Measurements from ENCODE around the gene ACOD1. TPM values are rescaled to one million over a fixed set of nuclear protein-coding genes. Genes with fewer than 3 reads are reported as not detected.

Gene ACOD1
- total RNA-seq, 1 donor = not detected

- no peak for DNase-seq (ENCODE audit: low read depth)
Observed at GRCh38 chr13:76934671-76935070, 13.6 kb upstream of the ACOD1 start.

GRCh38 chr13:76936763-76937162 lies 11.5 kb upstream of the ACOD1 start:
- DNase-seq (ENCODE audit: low read depth) = peak; percentile 16
- no peak overlapping the region for H3K4me3 ChIP-seq (ENCODE audit: low read depth, low read length)
- TF ChIP-seq CTCF (IDR thresholded peaks at IDR 0.05; ENCODE audit: insufficient read depth, low read length) = no peak

More at GRCh38 chr13:76934671-76935070, 13.6 kb upstream of the ACOD1 start:
- no peak for TF ChIP-seq CTCF (IDR thresholded peaks at IDR 0.05; ENCODE audit: insufficient read depth, low read length)
- no peak overlapping the region for H3K4me3 ChIP-seq (ENCODE audit: low read depth, low read length)

GRCh38 chr13:76937281-76937820 lies 11.0 kb upstream of the ACOD1 start:
- H3K4me3 ChIP-seq (ENCODE audit: low read depth, low read length) = no peak overlapping the region
- TF ChIP-seq CTCF (IDR thresholded peaks at IDR 0.05; ENCODE audit: insufficient read depth, low read length) = no peak
- DNase-seq (ENCODE audit: low read depth) = peak; percentile 97

GRCh38 chr13:76939215-76939614 lies 9.1 kb upstream of the ACOD1 start:
- no peak for TF ChIP-seq CTCF (IDR thresholded peaks at IDR 0.05; ENCODE audit: insufficient read depth, low read length)
- no peak overlapping the region for H3K4me3 ChIP-seq (ENCODE audit: low read depth, low read length)
- DNase-seq (ENCODE audit: low read depth) = peak; percentile 29

- no peak overlapping the region for H3K4me3 ChIP-seq (ENCODE audit: low read depth, low read length)
- no peak for TF ChIP-seq CTCF (IDR thresholded peaks at IDR 0.05; ENCODE audit: insufficient read depth, low read length)
- no peak for DNase-seq (ENCODE audit: low read depth)
Observed at GRCh38 chr13:76942363-76942762, 5.9 kb upstream of the ACOD1 start.

- DNase-seq (ENCODE audit: low read depth) = no peak
- no peak for TF ChIP-seq CTCF (IDR thresholded peaks at IDR 0.05; ENCODE audit: insufficient read depth, low read length)
- H3K4me3 ChIP-seq (ENCODE audit: low read depth, low read length) = no peak overlapping the region
Observed at GRCh38 chr13:76943646-76944045, 4.7 kb upstream of the ACOD1 start.

GRCh38 chr13:76944456-76944855 lies 3.9 kb upstream of the ACOD1 start:
- peak; percentile 70 for DNase-seq (ENCODE audit: low read depth)
- TF ChIP-seq CTCF (IDR thresholded peaks at IDR 0.05; ENCODE audit: insufficient read depth, low read length) = no peak
- no peak overlapping the region for H3K4me3 ChIP-seq (ENCODE audit: low read depth, low read length)
